NCI-H226 (cell line): Measurements from ENCODE around the gene DLEC1.
A peak's percentile ranks its signal among the peaks of the same experiment; 100 is the strongest.
"Not testable (repeated sequence)": the region's sequence is repeated elsewhere in the genome, so short reads cannot be mapped to it uniquely, and the experiment has no call there.

Experiments
- DNase-seq: peaks from one replicate; pipeline ENCODE4 v3.0.0-alpha.2; 2015

Gene DLEC1

GRCh38 chr3:38020342-38020726 is 18.7 kb upstream of the DLEC1 start:
- no peak for DNase-seq

GRCh38 chr3:38021196-38021595 is 17.8 kb upstream of the DLEC1 start:
- no peak for DNase-seq

- DNase-seq, result no peak
Observed at GRCh38 chr3:38022301-38022700, 16.7 kb upstream of the DLEC1 start.

GRCh38 chr3:38022896-38023709 is 15.9 kb upstream of the DLEC1 start:
- no peak for DNase-seq

- DNase-seq, result no peak
Observed at GRCh38 chr3:38026856-38027255, 12.2 kb upstream of the DLEC1 start.

- DNase-seq, result no peak
Observed at GRCh38 chr3:38027466-38028465, 11.2 kb upstream of the DLEC1 start.

GRCh38 chr3:38028621-38029361 is 10.2 kb upstream of the DLEC1 start:
- DNase-seq, result no peak

GRCh38 chr3:38029400-38030125 is 9.4 kb upstream of the DLEC1 start, which contains the start of gene PLCD1:
Gene PLCD1, minus strand, starts transcription at chr3:38029642. Its CDS starts 103 bp downstream, at chr3:38029539.
- DNase-seq, result no peak

GRCh38 chr3:38030126-38031021 is 8.6 kb upstream of the DLEC1 start:
- DNase-seq, result no peak

- DNase-seq, result peak; percentile 96
Observed at GRCh38 chr3:38031022-38031994, 7.7 kb upstream of the DLEC1 start.

GRCh38 chr3:38032328-38032865 is 6.6 kb upstream of the DLEC1 start:
- DNase-seq, result no peak

- not testable (repeated sequence) for DNase-seq
Observed at GRCh38 chr3:38033586-38033985, 5.4 kb upstream of the DLEC1 start.

- DNase-seq, result not testable (repeated sequence)
Observed at GRCh38 chr3:38034335-38034734, 4.7 kb upstream of the DLEC1 start.

GRCh38 chr3:38036286-38036685 is 2.7 kb upstream of the DLEC1 start:
- DNase-seq, result no peak

GRCh38 chr3:38036906-38037305 is 2.1 kb upstream of the DLEC1 start:
- DNase-seq, result no peak

- DNase-seq, result no peak
Observed at GRCh38 chr3:38038447-38038911, 529 bp upstream of the DLEC1 start.

GRCh38 chr3:38039899-38040261 is 872 bp downstream of the DLEC1 start:
- DNase-seq, result peak; percentile 32

GRCh38 chr3:38040401-38040800 is 1.4 kb downstream of the DLEC1 start:
- no peak for DNase-seq

GRCh38 chr3:38043486-38043885 is 4.5 kb downstream of the DLEC1 start:
- DNase-seq, result no peak
